ENCODE data around the gene TPCN1. TPM values are rescaled to one million over a fixed set of nuclear protein-coding genes. Genes with fewer than 3 reads are reported as not detected.

Gene TPCN1
- total RNA-seq, 1 experiment from 2014 or later: 42.7 TPM

GRCh38 chr12:113269257-113269943 lies 48.1 kb downstream of the TPCN1 start:
- intact Hi-C loops (cut with micrococcal nuclease; ENCODE audit: unreplicated experiment): no loop called here
- H3K27ac ChIP-seq: no peak overlapping the region
- CTCF ChIA-PET: no interaction called here

GRCh38 chr12:113270709-113271009 lies 49.4 kb downstream of the TPCN1 start:
- BruUV-seq (replicated peaks): no TSS peak
- H3K4me2 ChIP-seq: no peak overlapping the region
- no peaks in the 10 kb centered on the region for H3K36me3 ChIP-seq (ENCODE audit: low read depth)
- H3F3A ChIP-seq (ENCODE audit: insufficient read depth, low read depth): no peaks in the 10 kb centered on the region
- H3K9me2 ChIP-seq (ENCODE audit: insufficient read depth): no peaks in the 10 kb centered on the region
- no peak overlapping the region for H3K4me3 ChIP-seq
- no peak overlapping the region for H2AFZ ChIP-seq
- ChIA-PET POLR2A (ENCODE audit: unreplicated experiment) (no interaction called here), CTCF (interaction anchor here (0.7 kb wide), 1 partner anchor 85 kb away, joined by 8 read pairs; no protein-coding TSS in a partner anchor)
- TF ChIP-seq EZH2 (IDR thresholded peaks at IDR 0.05; ENCODE audit: low read depth) (no peak), CTCF (conservative IDR thresholded peaks at IDR 0.05) (no peak)
- no peak overlapping the region for H3K27ac ChIP-seq
- H3K27me3 ChIP-seq (ENCODE audit: insufficient read depth, low read depth): no peaks in the 10 kb centered on the region
- H3K4me1 ChIP-seq (replicated peaks; ENCODE audit: insufficient read depth): no peaks in the 10 kb centered on the region
- H3K79me2 ChIP-seq (ENCODE audit: low read depth): no peaks in the 10 kb centered on the region
- H4K20me1 ChIP-seq (ENCODE audit: insufficient read depth): no peaks in the 10 kb centered on the region
- DNase-seq: no peak
- intact Hi-C loops (cut with micrococcal nuclease; ENCODE audit: unreplicated experiment): no loop called here
- H3K9me3 ChIP-seq (ENCODE audit: insufficient read depth, low read depth): no peaks in the 10 kb centered on the region

More at GRCh38 chr12:113269257-113269943, 48.1 kb downstream of the TPCN1 start:
- Histone ChIP-seq H3K79me2 (ENCODE audit: low read depth) (no peaks in the 10 kb centered on the region), H3K36me3 (ENCODE audit: low read depth) (no peaks in the 10 kb centered on the region), H3K27me3 (ENCODE audit: insufficient read depth, low read depth) (no peaks in the 10 kb centered on the region), H3F3A (ENCODE audit: insufficient read depth, low read depth) (no peaks in the 10 kb centered on the region), H3K4me3 (no peak overlapping the region), H4K20me1 (ENCODE audit: insufficient read depth) (no peaks in the 10 kb centered on the region), H3K4me1 (replicated peaks; ENCODE audit: insufficient read depth) (no peaks in the 10 kb centered on the region), H3K4me2 (no peak overlapping the region), H2AFZ (no peak overlapping the region), H3K9me3 (ENCODE audit: insufficient read depth, low read depth) (no peaks in the 10 kb centered on the region), H3K9me2 (ENCODE audit: insufficient read depth) (no peaks in the 10 kb centered on the region)
- POLR2A ChIA-PET (ENCODE audit: unreplicated experiment): no interaction called here
- no peak for TF ChIP-seq EZH2 (IDR thresholded peaks at IDR 0.05; ENCODE audit: low read depth)
- no peak for TF ChIP-seq CTCF (conservative IDR thresholded peaks at IDR 0.05)
- no TSS peak for BruUV-seq (replicated peaks)
- DNase-seq: no peak

- intact Hi-C loops (cut with micrococcal nuclease; ENCODE audit: unreplicated experiment): no loop called here
- TF ChIP-seq EZH2 (IDR thresholded peaks at IDR 0.05; ENCODE audit: low read depth) (no peak), CTCF (conservative IDR thresholded peaks at IDR 0.05) (no peak)
- no peaks in the 10 kb centered on the region for H3K27me3 ChIP-seq (ENCODE audit: insufficient read depth, low read depth)
- H3F3A ChIP-seq (ENCODE audit: insufficient read depth, low read depth): no peaks in the 10 kb centered on the region
- H3K79me2 ChIP-seq (ENCODE audit: low read depth): no peaks in the 10 kb centered on the region
- H3K36me3 ChIP-seq (ENCODE audit: low read depth): no peaks in the 10 kb centered on the region
- H3K4me3 ChIP-seq: no peak overlapping the region
- no peak overlapping the region for H2AFZ ChIP-seq
- no peak for DNase-seq
- H3K9me2 ChIP-seq (ENCODE audit: insufficient read depth): no peaks in the 10 kb centered on the region
- no peaks in the 10 kb centered on the region for H3K9me3 ChIP-seq (ENCODE audit: insufficient read depth, low read depth)
- ChIA-PET POLR2A (ENCODE audit: unreplicated experiment) (no interaction called here), CTCF (no interaction called here)
- no TSS peak for BruUV-seq (replicated peaks)
- H4K20me1 ChIP-seq (ENCODE audit: insufficient read depth): no peaks in the 10 kb centered on the region
- H3K4me1 ChIP-seq (replicated peaks; ENCODE audit: insufficient read depth): no peaks in the 10 kb centered on the region
- H3K27ac ChIP-seq: no peak overlapping the region
- H3K4me2 ChIP-seq: no peak overlapping the region
Measured at GRCh38 chr12:113271466-113271852, 50.2 kb downstream of the TPCN1 start.

Data from PC-9 (cell line).